ENCODE results near the gene ST3GAL6. TPM values are rescaled to one million over a fixed set of nuclear protein-coding genes. Genes with fewer than 3 reads are reported as not detected.

The ST3GAL6 gene
- total and polyA plus RNA-seq, 2 donors (not counting 1 experiment from before 2014, with no cell fraction given) = 0.58 TPM; not detected in 1

DNA sequence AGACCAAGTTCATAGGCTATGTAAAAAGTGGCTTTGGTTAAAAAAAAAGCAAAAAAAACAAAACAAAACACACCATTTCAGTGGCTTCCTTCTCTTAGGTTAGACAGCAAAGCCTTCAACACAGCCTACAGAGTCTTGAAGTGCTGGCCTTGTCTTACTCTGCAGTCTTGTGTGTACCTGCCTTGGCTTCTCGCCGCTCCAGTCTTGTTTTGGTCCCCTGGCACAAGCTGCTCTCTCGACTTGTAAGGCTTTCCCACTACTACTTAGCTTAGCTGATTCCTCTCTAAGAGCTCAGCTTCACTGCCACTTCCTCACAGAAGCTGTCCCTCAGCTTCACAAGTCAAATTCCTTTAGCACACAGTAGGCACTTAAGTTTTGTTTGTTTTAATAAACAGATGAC, 63.0 kb downstream of the ST3GAL6 start:
- no peaks in the 10 kb centered on the region for H3K36me3 ChIP-seq (replicated peaks in 1 of 2; ENCODE audit: control extremely low read depth in 1 of 2, control insufficient read depth in 1 of 2, extremely low read depth in 1 of 2, insufficient read depth in 2 of 2, low read length in 1 of 2)
- 100% methylated on average over 2 of the region's 3 CpGs for WGBS (ENCODE audit: insufficient coverage)
- H3K9ac ChIP-seq (ENCODE audit: low read length) = no peak overlapping the region
- no peak overlapping the region for H3K27ac ChIP-seq (ENCODE audit: low read length in 2 of 2)
- H4K20me1 ChIP-seq (ENCODE audit: control insufficient read depth, insufficient read depth, low read length, poor library complexity, severe bottlenecking) = no peaks in the 10 kb centered on the region
- H3K27me3 ChIP-seq (replicated peaks in 1 of 4; ENCODE audit: control extremely low read depth in 1 of 4, control insufficient read depth in 3 of 4, insufficient read depth in 4 of 4, low read length in 3 of 4) = no peaks in the 10 kb centered on the region
- H3K4me2 ChIP-seq (replicated peaks; ENCODE audit: low read depth, low read length, poor library complexity, severe bottlenecking) = no peak overlapping the region
- Mint-ChIP-seq H3K4me3 (no peak overlapping the region), H3K27ac (no peak overlapping the region), H3K27me3 (no peaks in the 10 kb centered on the region), H3K4me1 (no peaks in the 10 kb centered on the region), H3K9me3 (ENCODE audit: insufficient read depth) (peaks cover 9% of the 10 kb centered on the region)
- H2AFZ ChIP-seq (ENCODE audit: insufficient read depth, low read depth, low read length, poor library complexity, severe bottlenecking) = no peak overlapping the region
- ChIA-PET CTCF (interaction anchor here (0.7 to 2.8 kb wide), 2 partner anchors 9 to 348 kb away, joined by 3 to 11 read pairs; no protein-coding TSS in a partner anchor), POLR2A (no interaction called here)
- no peaks in the 10 kb centered on the region for H3K4me1 ChIP-seq (ENCODE audit: control insufficient read depth in 2 of 2, insufficient read depth in 2 of 2, low read length in 2 of 2)
- peaks cover 0 to 1% (median 0%) of the 10 kb centered on the region in 3 donors for H3K9me3 ChIP-seq (ENCODE audit: control extremely low read depth in 1 of 3, control insufficient read depth in 2 of 3, insufficient read depth in 1 of 3, low read length in 2 of 3)
- no peaks in the 10 kb centered on the region for H3K79me2 ChIP-seq (ENCODE audit: control insufficient read depth, insufficient read depth, low read length)
- no peak overlapping the region for H3K4me3 ChIP-seq (ENCODE audit: control extremely low read depth in 1 of 5, extremely low read depth in 1 of 5, insufficient read depth in 1 of 5, low read depth in 2 of 5, low read length in 4 of 5)
- ATAC-seq (ENCODE audit: low read depth) (no peak), DNase-seq (no peak)
- no peak for TF ChIP-seq EZH2 (IDR thresholded peaks at IDR 0.05; ENCODE audit: borderline replicate concordance, insufficient read depth, low read depth, low read length, poor library complexity, severe bottlenecking)
- TF ChIP-seq, protein P1, sequence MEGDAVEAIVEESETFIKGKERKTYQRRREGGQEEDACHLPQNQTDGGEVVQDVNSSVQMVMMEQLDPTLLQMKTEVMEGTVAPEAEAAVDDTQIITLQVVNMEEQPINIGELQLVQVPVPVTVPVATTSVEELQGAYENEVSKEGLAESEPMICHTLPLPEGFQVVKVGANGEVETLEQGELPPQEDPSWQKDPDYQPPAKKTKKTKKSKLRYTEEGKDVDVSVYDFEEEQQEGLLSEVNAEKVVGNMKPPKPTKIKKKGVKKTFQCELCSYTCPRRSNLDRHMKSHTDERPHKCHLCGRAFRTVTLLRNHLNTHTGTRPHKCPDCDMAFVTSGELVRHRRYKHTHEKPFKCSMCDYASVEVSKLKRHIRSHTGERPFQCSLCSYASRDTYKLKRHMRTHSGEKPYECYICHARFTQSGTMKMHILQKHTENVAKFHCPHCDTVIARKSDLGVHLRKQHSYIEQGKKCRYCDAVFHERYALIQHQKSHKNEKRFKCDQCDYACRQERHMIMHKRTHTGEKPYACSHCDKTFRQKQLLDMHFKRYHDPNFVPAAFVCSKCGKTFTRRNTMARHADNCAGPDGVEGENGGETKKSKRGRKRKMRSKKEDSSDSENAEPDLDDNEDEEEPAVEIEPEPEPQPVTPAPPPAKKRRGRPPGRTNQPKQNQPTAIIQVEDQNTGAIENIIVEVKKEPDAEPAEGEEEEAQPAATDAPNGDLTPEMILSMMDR (IDR thresholded peaks at IDR 0.05) = no peak
- intact Hi-C loops (cut with micrococcal nuclease) = no loop called here

DNA sequence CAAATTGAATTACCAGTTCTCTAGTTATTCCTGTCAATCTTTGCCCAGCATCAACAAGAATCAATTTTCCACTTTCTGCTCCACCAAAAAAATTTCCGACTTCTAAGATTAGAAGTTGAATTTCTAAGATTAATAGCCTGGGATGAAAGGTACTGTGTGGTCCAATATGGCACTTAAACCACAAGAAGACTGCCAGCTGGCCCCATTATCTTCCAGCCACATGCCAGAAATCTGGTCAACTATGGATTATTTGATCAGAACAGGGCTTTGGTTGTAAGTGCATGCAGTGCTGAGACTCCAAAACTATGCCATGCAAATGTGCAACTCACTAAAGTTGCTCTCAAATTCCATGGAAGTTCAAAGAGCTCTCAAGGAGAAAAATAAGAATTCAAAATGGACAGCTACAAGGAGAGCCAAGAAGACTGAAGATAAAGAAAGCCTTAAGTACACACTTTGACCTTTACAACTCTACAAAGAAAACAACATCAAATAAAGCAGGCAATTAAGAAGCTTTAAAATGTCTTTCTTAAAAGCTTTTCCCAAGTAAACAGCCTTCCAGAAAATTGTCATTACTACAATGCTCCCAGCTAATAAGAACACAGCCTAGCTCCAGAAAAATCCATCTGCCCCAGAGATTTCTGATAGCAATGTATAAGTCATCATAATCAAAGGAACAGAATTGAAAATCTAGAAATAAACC, 64.2 kb downstream of the ST3GAL6 start:
- intact Hi-C loops (cut with micrococcal nuclease) = no loop called here

More for the DNA sequence above, 64.2 kb downstream of the ST3GAL6 start:
- Mint-ChIP-seq H3K4me3 (no peak overlapping the region), H3K27me3 (no peaks in the 10 kb centered on the region), H3K9me3 (ENCODE audit: insufficient read depth) (peaks cover 11% of the 10 kb centered on the region), H3K4me1 (no peaks in the 10 kb centered on the region), H3K27ac (no peak overlapping the region)
- no peak overlapping the region for H3K27ac ChIP-seq (ENCODE audit: low read length in 2 of 2)
- no peaks in the 10 kb centered on the region for H3K27me3 ChIP-seq (replicated peaks in 1 of 4; ENCODE audit: control extremely low read depth in 1 of 4, control insufficient read depth in 3 of 4, insufficient read depth in 4 of 4, low read length in 3 of 4)
- ChIA-PET CTCF (interaction anchor here (1.1 to 2.8 kb wide), 4 partner anchors 9 to 13 kb away, joined by 4 to 11 read pairs (median 5); no protein-coding TSS in a partner anchor), POLR2A (no interaction called here)
- no peak overlapping the region for H2AFZ ChIP-seq (ENCODE audit: insufficient read depth, low read depth, low read length, poor library complexity, severe bottlenecking)
- no peak overlapping the region for H3K4me2 ChIP-seq (replicated peaks; ENCODE audit: low read depth, low read length, poor library complexity, severe bottlenecking)
- H3K9me3 ChIP-seq (ENCODE audit: control extremely low read depth in 1 of 3, control insufficient read depth in 2 of 3, insufficient read depth in 1 of 3, low read length in 2 of 3) = peaks cover 0 to 1% (median 0%) of the 10 kb centered on the region in 3 donors
- no peak overlapping the region for H3K4me3 ChIP-seq (ENCODE audit: control extremely low read depth in 1 of 5, extremely low read depth in 1 of 5, insufficient read depth in 1 of 5, low read depth in 2 of 5, low read length in 4 of 5)
- H3K79me2 ChIP-seq (ENCODE audit: control insufficient read depth, insufficient read depth, low read length) = no peaks in the 10 kb centered on the region
- no peaks in the 10 kb centered on the region for H4K20me1 ChIP-seq (ENCODE audit: control insufficient read depth, insufficient read depth, low read length, poor library complexity, severe bottlenecking)
- H3K4me1 ChIP-seq (ENCODE audit: control insufficient read depth in 2 of 2, insufficient read depth in 2 of 2, low read length in 2 of 2) = no peaks in the 10 kb centered on the region
- H3K36me3 ChIP-seq (replicated peaks in 1 of 2; ENCODE audit: control extremely low read depth in 1 of 2, control insufficient read depth in 1 of 2, extremely low read depth in 1 of 2, insufficient read depth in 2 of 2, low read length in 1 of 2) = no peaks in the 10 kb centered on the region
- no CpG with 5 or more reads among the region's 1 CpG for WGBS (ENCODE audit: insufficient coverage)
- no peak for DNase-seq
- ATAC-seq (ENCODE audit: low read depth) = no peak
- no peak overlapping the region for H3K9ac ChIP-seq (ENCODE audit: low read length)
- TF ChIP-seq, protein P1 (IDR thresholded peaks at IDR 0.05) = no peak
- no peak for TF ChIP-seq EZH2 (IDR thresholded peaks at IDR 0.05; ENCODE audit: borderline replicate concordance, insufficient read depth, low read depth, low read length, poor library complexity, severe bottlenecking)
